DLD1 (cell line): ENCODE data around the gene GMPPB.

Experiments
- in situ Hi-C: cut with HindIII; loops from 2 replicates; pipeline ENCODE4 v1.10.0; 2017; ENCODE audit warnings: low sequenced_read_pairs

Gene GMPPB

DNA sequence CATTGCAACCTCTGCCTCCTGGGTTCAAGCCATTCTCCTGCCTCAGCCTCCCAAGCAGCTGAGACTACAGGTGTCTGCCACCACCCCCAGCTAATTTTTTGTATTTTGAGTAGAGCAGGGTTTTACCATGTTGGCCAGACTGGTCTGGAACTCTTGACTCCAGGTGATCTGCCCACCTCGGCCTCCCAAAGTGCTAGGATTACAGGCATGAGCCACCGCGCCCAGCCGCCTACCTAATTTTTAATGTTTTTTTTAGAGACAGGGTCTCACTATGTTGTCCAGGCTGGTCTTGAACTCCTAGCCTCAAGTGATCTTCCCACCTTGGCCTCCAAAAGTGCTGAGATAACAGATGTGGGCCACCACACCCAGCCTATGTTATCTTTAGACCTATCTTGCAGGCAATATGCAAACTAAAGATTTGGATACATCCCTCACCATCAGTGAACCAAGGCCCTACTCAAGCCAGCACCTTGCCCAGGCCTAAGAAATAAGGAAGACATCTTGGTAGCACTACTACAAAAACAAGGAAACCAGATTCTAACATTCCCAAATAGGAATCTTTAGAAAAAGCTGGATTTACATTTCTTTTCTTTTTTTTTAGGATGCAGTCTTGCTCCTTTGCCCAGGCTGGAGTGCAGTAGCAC is 6.3 kb upstream of the GMPPB start:
- in situ Hi-C loops, result no loop called here

DNA sequence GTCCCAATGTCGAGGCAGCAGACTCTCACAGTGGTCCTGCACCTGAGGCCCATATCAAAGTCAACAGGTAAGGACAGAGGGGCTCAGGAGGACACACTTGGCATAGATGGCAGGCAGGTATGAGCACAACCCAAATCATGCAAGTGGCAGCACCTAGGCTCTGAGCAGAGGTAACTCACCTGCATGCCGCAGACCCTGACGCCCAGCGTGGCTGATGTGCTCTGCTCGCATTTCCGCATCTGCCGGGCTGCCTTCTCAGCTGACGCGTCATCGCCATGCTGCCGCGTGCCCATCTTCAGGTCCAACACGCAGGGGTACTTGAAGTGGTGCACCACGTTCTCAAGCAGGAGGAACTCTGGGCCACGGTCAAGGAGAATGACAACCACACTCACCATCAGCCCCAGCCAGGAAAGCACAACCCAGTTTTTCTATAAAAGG is 4.2 kb upstream of the GMPPB start:
- in situ Hi-C loops, result no loop called here

DNA sequence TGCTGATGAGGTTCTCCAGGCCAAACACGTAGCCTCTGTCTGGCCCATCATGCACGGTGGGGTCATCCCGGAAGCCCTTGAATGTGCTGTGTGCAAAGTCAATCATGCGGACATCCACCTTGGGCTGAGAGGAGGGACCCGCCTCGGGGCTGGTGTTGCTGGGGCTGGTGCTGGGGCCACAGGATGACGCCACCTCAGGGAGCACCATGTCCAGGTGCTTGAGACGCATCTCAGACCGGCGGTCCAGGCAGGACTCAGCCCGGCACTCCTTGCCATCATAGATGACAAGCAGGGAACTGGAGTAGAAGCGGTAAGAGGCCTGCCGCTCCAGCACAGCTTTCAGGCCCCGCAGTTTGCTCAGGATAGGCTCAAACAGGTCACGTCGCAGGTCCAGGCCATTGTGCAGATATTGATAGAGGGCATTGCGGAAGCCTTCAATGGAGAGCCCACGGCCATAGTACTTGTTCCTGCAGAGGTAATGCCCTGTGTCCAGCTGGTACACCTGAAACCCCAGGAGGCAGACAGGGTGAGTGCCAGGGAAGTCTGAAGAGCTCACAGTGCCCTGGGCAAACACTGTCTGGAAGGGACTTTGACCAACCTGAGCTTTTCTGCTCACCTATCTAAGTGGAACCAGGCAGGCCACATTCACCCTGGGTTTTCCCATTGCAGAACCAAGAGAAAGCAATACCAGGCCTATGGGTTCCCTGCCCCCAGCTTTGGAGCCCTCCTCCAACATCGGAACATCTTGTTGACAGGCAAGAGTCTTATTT is 3.6 kb upstream of the GMPPB start:
- in situ Hi-C loops, result no loop called here

DNA sequence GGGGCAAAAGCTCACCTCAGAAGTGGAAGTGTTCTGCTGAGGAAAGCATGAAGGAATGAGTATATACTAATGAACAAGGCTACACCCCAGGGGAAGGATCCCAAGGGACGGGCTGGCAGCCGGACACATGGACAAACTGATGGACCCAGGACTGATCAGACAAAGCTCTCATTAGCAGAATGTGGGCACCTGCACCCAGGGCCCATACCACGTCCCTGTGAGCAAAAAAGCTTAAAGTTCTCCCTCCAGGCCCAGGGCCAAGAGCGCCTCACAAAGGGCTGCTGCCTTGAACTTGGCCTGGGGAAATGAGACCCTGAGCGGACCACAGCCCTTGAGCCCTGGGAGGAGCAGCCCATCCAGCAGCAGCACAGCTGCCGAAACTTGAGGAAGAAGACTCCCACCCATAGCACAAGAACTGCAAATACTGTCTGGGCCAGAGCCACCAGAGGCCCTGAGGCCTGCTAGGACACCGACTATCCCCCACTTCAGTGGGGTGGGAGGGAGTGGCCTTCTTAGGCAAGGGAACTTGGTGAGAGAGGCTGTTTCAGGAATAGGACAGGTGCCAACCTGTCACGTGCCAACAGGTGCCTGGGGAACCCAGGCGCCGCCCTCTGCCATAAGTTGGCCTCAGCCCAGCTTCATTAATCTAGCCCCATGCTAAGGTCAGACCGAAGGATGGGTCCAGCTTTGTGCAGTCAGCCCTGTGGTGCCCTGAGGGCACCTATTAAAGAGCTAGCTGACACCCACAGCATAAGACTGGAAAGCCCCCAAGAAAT is 2.3 kb upstream of the GMPPB start:
- in situ Hi-C loops, result no loop called here

DNA sequence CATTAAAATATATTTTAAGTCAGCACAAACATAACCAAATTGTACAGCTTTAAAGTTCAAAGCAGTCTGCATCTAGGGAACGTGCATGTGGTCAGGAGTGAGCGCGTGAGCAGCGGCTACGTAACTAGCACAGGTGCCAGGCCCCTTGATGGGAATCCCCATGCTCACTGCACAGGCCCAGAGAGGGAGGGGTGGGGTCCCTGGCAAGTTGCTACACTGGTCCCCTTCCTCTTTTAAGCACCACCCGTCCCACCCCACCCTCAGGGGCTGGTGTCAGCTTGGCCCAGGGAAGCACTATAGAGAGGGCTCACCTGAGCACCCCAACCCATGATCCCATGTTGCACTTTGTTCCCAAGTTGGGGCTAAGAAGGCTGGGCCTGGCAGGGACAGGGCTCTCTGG is 835 bp upstream of the GMPPB start:
- in situ Hi-C loops, result no loop called here

DNA sequence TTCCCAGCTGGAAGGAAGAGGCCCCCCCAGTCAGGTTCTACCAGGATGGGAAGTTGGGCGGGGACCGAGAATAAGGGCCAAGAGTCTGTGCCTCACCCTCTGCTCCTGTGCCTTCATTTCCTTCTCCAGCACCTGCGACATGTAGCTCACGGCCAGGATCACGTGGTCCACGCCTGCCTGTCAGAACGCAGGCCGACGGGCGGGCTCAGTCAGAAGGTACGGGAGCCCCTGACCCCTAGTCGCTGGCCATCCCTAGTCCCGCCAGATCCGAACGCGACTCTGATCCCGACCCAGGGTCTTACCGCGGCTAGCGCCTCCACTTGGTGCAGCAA is 489 bp downstream of the GMPPB start:
- in situ Hi-C loops, result no loop called here

DNA sequence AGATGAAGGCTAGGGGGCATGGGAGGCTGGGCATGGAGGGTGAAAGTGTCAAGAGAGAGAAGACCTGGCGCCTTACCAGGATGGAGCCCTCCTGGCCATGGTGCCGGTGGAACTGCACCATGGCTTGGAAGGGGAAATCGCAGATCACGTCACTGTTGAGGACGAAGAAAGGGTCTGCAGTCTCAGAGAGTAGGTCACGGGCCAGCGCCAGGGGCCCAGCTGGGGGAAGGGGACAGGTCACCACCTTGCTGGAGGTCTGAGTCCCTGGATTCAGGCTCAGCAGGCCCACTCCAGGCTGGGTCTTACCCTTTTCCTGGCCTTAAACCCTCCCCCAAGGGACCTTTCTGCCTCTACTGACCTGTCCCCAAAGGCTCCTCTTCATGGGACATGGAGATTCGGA is 855 bp downstream of the GMPPB start:
- in situ Hi-C loops, result no loop called here

DNA sequence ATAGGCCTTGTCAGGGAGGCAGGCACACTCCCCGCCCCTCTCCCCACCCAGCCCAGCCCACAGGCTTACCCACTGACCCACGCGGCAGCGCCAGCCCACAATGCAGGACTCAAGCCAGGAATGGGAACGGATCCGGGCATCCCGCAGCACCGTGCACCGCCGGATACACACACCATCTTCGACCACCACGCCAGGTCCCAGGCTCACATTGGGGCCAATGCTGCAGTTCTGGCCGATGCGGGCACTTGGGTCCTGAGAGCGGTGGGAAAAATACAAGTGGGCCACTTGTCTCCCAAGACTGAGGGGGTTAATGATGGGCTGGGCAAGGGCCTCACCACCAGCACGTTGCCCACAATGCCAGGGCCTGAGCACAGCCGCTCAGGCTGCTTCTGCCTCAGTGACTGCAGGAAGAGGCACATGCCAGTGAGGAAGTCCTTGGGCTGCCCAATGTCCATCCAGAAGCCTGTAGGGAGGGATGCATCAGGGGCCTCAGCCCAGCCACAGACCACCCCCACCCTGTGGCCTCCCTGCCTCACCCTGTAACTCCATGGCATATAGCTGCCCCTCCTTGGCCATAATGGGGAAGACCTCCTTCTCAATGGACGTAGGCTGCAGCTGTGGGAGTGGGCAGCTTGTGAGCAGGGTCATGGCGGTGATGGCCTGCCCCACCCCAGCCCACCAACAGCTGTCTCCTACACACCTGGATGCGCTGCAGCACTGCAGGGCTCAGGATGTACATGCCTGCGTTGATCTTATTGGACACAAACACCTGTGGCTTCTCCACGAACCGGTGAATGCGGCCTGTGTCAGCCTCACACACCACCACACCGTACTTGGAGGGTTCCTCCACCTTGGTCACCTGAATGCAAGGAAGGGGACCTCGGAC is 1.6 kb downstream of the GMPPB start:
- in situ Hi-C loops, result no loop called here

DNA sequence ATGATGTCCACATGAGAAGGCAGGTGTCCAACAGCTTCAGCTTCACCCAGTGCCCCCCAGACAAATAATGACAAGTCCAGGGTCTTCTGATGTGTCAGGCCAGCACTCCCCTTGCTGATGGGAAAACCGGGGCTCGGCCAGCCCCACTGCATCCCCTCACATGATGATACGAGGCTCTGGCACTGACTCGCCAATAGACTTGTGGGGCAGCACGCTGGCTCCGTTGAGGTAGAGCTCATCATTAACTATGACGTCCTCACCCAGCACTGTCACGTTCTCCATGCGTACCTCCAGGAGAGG is 2.2 kb downstream of the GMPPB start:
- in situ Hi-C loops, result no loop called here

DNA sequence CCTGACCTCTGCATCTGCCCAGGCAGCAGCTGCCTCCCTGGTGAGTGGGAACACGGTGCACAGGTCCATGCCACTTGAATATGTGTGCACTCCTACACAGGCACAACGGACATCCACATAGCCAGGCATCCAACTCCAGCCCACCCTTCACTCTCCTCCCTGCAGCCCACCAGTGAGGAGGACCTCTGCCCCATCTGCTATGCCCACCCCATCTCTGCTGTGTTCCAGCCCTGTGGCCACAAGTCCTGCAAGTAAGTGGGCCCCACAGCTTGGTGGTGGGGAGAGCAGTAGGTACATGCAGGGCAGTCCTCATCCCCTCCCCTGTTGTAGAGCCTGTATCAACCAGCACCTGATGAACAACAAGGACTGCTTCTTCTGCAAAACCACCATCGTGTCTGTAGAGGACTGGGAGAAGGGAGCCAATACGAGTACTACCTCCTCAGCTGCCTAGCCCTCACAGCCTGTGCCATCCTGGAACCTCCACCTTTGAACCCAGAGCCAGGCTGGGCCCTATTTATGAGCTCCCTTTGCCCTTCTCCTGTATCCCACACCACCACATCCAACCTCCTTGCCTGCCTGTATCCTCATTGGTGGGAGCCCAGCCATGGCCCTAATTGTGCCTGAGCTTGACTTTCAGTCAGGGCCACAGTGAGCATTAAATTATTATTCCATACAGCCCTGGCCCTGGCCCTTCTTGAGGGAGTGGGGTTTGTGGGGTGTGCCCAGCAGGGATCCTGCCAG is 2.7 kb downstream of the GMPPB start:
- in situ Hi-C loops, result no loop called here

DNA sequence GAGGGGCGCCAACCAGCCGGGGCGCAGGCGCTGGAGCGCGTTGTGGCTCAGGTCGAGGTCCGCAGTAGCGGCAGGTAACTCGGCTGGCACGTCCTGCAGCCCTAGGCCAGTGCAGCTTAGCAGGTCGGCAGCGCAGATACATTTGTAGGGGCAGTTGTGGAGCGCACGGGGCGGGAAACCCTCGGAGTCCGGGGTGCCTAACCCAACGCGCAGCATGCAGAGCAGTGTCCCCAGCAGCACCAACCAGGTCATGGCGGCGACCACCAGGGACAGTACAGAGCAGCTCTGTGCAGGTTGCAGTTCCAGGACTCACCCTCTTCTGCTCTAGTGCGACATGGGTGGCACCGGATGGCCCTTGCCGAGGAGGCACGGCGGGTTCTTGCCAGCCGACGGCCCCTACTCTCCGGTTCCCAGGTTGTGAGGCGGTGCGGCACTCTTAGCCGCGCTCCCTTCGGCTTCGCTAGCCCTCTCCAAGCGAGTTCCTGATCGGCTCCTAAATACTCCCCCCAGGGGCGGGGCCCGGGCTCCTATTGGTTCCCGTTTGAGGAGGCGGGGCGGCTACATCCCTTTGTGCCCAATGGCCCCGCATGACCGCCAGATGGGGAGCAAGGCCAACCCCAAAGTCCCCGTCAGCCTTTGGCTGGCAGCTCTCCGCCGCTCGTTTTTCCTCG is 4.4 kb downstream of the GMPPB start, which contains the start of gene AMIGO3:
TSS of gene AMIGO3 (minus strand) at position 471 of the 671 bp plus-strand sequence. CDS start at position 252, 219 bp downstream.
- in situ Hi-C loops, result no loop called here

DNA sequence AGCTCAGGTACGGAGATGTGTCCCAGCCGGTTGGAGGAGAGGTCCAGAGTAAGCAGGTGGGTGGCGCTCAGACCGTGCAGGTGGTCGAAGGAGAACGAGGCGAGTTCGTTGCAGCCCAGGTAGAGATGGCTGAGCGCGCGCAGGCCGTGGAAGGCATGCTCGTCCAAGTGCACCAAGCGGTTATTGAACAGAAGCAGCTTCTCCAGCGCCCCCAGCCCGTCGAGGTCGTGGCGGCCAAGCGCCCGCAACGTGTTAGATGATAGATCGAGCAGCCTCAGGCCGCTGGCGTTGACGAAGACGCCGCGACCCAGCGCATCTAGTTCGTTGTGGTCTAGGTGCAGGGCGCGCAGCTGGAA is 4.9 kb downstream of the GMPPB start:
- in situ Hi-C loops, result no loop called here

DNA sequence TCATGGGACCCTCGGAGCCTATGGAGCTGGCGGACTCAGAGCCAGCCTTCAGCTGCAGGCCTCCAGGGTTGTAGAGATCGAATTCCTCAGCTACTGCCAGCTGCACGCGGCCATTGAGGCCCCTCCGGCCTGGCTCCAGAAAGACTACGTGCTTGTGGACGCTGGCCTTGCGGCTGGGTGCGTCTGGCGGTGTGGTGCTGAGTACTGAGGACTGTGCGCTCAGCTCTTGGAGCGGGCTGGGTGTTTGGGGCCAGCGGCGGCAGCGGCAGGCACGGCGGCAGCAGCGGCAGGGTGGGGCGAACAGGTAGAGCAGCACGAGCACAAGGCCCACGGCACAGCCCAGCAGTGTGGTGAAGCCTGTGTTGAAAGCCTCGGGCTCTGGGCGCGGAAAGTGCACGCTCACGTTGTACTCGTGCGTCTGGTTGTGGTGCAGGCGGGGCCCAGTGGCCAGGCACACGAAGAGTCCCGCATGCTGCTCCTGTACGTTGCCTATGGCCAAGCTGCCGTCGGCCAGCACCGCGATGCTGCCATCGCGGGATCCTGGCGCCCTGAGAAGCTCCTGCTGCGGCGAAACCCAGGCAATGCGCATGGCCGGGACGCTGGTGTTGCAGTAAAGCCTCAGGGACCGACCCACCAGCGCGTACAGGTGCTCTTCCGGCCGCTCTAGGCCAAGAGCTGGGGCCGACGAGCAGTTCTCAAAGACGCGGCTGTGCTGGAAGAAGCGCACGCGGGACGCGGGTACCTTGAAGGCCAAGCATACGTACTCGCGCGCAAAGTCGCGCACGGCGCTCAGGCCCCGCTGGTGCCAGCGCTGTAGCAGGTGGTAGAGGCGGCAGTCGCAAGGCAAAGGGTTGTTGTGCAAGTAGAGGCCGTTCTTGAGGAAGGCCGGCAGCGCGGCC is 5.5 kb downstream of the GMPPB start:
- in situ Hi-C loops, result no loop called here

DNA sequence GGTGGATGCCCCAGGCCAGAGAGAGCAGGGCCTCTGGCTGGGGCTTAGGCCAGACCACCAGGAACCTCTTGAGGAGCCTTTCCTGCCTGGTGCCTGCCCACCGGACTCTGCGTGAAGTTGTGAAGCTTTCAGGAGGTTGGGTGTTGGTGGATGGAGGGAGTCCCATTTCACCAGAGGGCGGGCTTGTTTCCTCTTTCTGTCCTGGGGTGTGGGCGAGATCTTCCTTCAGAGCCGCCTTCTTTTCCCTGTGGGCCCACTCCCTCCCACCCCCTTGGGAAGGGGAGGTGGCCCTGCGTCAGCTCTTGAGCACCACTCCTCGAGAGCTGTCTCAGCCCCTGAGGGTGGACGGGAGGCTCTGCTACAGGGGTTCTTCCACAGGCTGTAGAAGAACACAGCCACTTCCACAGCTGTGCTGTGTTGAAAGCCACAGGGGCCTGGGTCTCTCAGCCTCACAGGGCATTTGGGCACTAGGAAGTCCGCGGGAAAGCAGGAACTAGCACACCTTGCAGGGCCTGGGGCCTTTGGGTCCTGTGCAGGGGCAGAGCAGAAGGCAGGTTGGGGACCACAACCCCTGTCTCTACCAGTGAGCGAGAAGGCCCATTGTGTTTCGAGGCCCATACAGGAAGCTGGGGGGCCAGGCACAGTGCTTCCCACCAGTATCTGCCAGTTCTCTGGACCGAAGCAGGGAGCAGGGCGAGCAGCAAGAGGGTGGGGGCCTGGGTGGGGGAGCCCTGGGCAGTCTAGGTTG is 6.4 kb downstream of the GMPPB start:
- in situ Hi-C loops, result no loop called here

DNA sequence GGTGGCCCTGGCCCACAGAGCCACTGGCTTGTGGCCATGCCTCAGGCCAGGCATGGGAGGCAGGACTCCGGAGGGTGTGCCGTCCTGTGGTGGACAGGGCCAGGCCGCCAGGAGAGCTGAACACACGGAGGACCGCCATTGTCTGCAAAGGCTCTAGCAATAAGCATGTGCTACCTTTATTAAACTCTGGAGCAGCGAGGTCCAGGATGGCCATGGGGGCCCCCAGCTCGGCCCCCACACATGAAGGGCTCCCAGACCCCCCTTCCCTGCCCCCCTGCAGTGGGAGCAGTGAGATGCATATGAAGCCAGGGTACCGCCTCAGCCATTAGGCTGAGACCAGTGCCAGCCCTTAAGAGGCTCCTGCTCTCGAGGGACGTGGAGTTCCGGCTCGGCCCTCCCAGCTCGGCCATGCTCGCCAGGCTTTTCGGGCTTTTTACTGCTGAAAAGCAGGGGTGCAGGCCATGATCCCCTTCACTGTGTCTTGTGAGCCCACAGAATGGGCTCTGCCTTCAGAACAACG is 7.0 kb downstream of the GMPPB start:
- in situ Hi-C loops, result no loop called here

DNA sequence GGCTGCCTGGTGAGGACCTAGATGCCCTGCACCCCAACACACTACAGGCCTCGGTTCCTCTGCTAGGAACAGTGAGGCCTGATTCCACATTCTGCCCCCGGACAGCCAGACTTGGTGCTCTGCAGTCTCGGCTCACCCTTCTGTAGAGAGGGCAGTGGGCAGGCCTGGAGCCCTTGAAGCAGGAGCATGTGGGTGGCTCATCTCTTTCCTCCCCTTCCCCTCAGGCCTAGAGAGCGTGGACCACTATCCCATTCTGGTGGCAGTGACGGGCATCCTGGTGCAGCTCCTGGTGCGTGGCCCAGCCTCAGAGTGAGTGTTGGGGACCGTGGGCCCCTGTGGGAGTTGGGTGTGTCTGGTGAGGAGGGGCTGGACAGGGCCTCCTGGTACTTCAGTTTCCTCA is 7.6 kb downstream of the GMPPB start:
- in situ Hi-C loops, result no loop called here

DNA sequence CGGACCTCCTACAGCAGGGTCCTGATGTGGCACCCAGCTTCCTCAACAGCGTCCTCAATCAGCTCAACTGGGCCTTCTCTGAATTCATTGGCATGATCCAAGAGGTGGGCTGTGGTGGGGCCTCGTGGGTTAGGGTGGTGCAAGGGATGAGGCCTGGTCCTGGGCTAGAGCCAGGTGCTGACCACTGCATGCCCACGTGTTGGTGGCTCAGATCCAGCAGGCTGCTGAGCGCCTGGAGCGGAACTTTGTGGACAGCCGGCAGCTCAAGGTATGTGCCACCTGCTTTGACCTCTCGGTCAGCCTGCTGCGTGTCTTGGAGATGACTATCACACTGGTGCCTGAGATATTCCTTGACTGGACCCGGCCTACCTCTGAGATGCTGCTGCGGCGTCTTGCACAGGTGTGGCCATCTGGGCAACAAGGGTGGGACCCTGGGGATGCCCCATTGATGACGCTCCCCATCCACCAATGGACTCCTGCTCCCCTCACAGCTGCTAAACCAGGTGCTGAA is 8.1 kb downstream of the GMPPB start:
- in situ Hi-C loops, result no loop called here
